H9 (cell line): ENCODE measurements around the gene TTC19. TPM values are rescaled to one million over a fixed set of nuclear protein-coding genes. Genes with fewer than 3 reads are reported as not detected.

Source experiments
- DNase-seq: peaks from one replicate; pipeline ENCODE4 v3.0.0-alpha.2; 2017
- H2AFZ ChIP-seq: one replicate; pipeline ENCODE4 v1.6.1; 2013; ENCODE audit warnings: mild to moderate bottlenecking, low read length, control low read depth, moderate library complexity
- H2AK5ac ChIP-seq: 2 replicates; pipeline ENCODE4 v1.6.1; 2013; ENCODE audit warnings: low read length, control low read depth, mixed read lengths; ENCODE audit not compliant: insufficient read length
- H2BK120ac ChIP-seq: one replicate; pipeline ENCODE4 v1.6.1; 2013; ENCODE audit warnings: low read depth, mild to moderate bottlenecking, low read length, control low read depth, inconsistent platforms; ENCODE audit not compliant: poor library complexity, severe bottlenecking
- H2BK12ac ChIP-seq: 2 replicates; pipeline ENCODE4 v1.6.1; 2013; ENCODE audit warnings: low read length, control low read depth, mixed read lengths, low read depth; ENCODE audit not compliant: insufficient read length
- H2BK15ac ChIP-seq: 2 replicates; pipeline ENCODE4 v1.6.1; 2013; ENCODE audit warnings: low read depth, low read length, control low read depth
- H2BK20ac ChIP-seq: one replicate; pipeline ENCODE4 v1.6.1; 2013; ENCODE audit warnings: low read depth, mild to moderate bottlenecking, low read length, control low read depth, inconsistent platforms; ENCODE audit not compliant: poor library complexity, severe bottlenecking
- H2BK5ac ChIP-seq: 2 replicates; pipeline ENCODE4 v1.6.1; 2013; ENCODE audit warnings: low read length, control low read depth, mixed read lengths; ENCODE audit not compliant: insufficient read length
- H3K14ac ChIP-seq: 2 replicates; pipeline ENCODE4 v1.6.1; 2013; ENCODE audit warnings: low read length, control low read depth; ENCODE audit not compliant: insufficient read depth
- H3K18ac ChIP-seq: 2 replicates; pipeline ENCODE4 v1.6.1; 2013; ENCODE audit warnings: low read depth, mild to moderate bottlenecking, mixed read lengths, low read length, control low read depth; ENCODE audit not compliant: insufficient read length
- H3K23ac ChIP-seq: 2 replicates; pipeline ENCODE4 v1.6.1; 2013; ENCODE audit warnings: low read length, control low read depth, mixed read lengths, low read depth; ENCODE audit not compliant: insufficient read length
- H3K23me2 ChIP-seq: 2 replicates; pipeline ENCODE4 v1.6.1; 2013; ENCODE audit warnings: low read depth, mild to moderate bottlenecking, mixed read lengths, low read length, control low read depth; ENCODE audit not compliant: insufficient read length, poor library complexity, severe bottlenecking
- H3K27ac ChIP-seq: 2 replicates; pipeline ENCODE4 v1.5.1; 2013; ENCODE audit warnings: low read length, control low read depth, mixed read lengths, low read depth; ENCODE audit not compliant: insufficient read length
- H3K27me3 ChIP-seq: 2 replicates; pipeline ENCODE4 v1.6.1; 2013; ENCODE audit warnings: low read length, control low read depth, inconsistent platforms; ENCODE audit not compliant: insufficient read depth
- H3K4ac ChIP-seq: 2 replicates; pipeline ENCODE4 v1.6.1; 2013; ENCODE audit warnings: low read depth, mild to moderate bottlenecking, control low read depth, inconsistent platforms, low read length, moderate library complexity
- H3K4me1 ChIP-seq: 2 replicates; pipeline ENCODE4 v1.6.1; 2013; ENCODE audit warnings: low read length, control low read depth, inconsistent platforms; ENCODE audit not compliant: insufficient read depth
- H3K4me2 ChIP-seq: 2 replicates; pipeline ENCODE4 v1.6.1; 2013; ENCODE audit warnings: low read length, control low read depth, mixed read lengths; ENCODE audit not compliant: insufficient read length, insufficient read depth
- H3K56ac ChIP-seq: 2 replicates; pipeline ENCODE4 v1.6.1; 2013; ENCODE audit warnings: low read depth, mild to moderate bottlenecking, mixed read lengths, low read length, control low read depth; ENCODE audit not compliant: insufficient read length
- H3K79me1 ChIP-seq: 2 replicates; pipeline ENCODE4 v1.6.1; 2013; ENCODE audit warnings: low read depth, mild to moderate bottlenecking, moderate library complexity, low read length, control low read depth, inconsistent platforms; ENCODE audit not compliant: insufficient read depth, poor library complexity, severe bottlenecking
- H3K79me2 ChIP-seq: 2 replicates; pipeline ENCODE4 v1.6.1; 2013; ENCODE audit warnings: low read length, control low read depth, inconsistent platforms; ENCODE audit not compliant: insufficient read depth
- H3K9ac ChIP-seq: 2 replicates; pipeline ENCODE4 v1.6.1; 2013; ENCODE audit warnings: low read length, control low read depth, mixed read lengths; ENCODE audit not compliant: insufficient read length; ENCODE audit errors: extremely low read depth
- H3K9me3 ChIP-seq: one replicate; pipeline ENCODE4 v1.6.1; 2013; ENCODE audit warnings: low read depth, low read length, inconsistent platforms; ENCODE audit not compliant: control insufficient read depth
- H3T11ph ChIP-seq: one replicate; pipeline ENCODE4 v1.6.1; 2013; ENCODE audit warnings: mild to moderate bottlenecking, low read length, control low read depth, inconsistent platforms
- H4K20me1 ChIP-seq: one replicate; pipeline ENCODE4 v1.6.1; 2013; ENCODE audit not compliant: control insufficient read depth, insufficient read length, insufficient read depth
- H4K5ac ChIP-seq: 2 replicates; pipeline ENCODE4 v1.6.1; 2013; ENCODE audit warnings: low read depth, mild to moderate bottlenecking, mixed read lengths, low read length, control low read depth; ENCODE audit not compliant: insufficient read length
- H4K8ac ChIP-seq: replicated peaks from 2 replicates; pipeline ENCODE4 v1.6.1; 2013; ENCODE audit warnings: low read length, control low read depth, mixed read lengths, low read depth; ENCODE audit not compliant: insufficient read length
- H4K91ac ChIP-seq: 2 replicates; pipeline ENCODE4 v1.6.1; 2013; ENCODE audit warnings: low read depth, mild to moderate bottlenecking, moderate library complexity, mixed read lengths, low read length, control low read depth; ENCODE audit not compliant: insufficient read length
- H3K27ac Mint-ChIP-seq, 3 experiments: 2 replicates in 2 of 3; 3 replicates in 1 of 3; pipeline ENCODE4 v1.8.0; 2020 to 2021; ENCODE audit warnings: mixed read lengths in 3 of 3, mild to moderate bottlenecking in 1 of 3, moderate library complexity in 1 of 3
- H3K27me3 Mint-ChIP-seq: 2 replicates; pipeline ENCODE4 v1.8.0; 2021; ENCODE audit warnings: low read depth, mild to moderate bottlenecking, moderate library complexity, mixed read lengths
- H3K36me3 Mint-ChIP-seq, 3 experiments: 2 replicates in 2 of 3; 3 replicates in 1 of 3; pipeline ENCODE4 v1.8.0; 2020 to 2021; ENCODE audit warnings: low read depth in 3 of 3, mixed read lengths in 3 of 3; ENCODE audit not compliant: insufficient read depth in 1 of 3
- H3K4me1 Mint-ChIP-seq, 2 experiments: 2 replicates each; pipeline ENCODE4 v1.8.0; 2020; ENCODE audit warnings: mixed read lengths in 2 of 2
- H3K4me3 Mint-ChIP-seq, 2 experiments: 2 replicates in 1 of 2; 3 replicates in 1 of 2; pipeline ENCODE4 v1.8.0; 2020 to 2021; ENCODE audit warnings: mild to moderate bottlenecking in 2 of 2, mixed read lengths in 2 of 2, moderate library complexity in 1 of 2
- H3K9me3 Mint-ChIP-seq, 2 experiments: 2 replicates in 1 of 2; 3 replicates in 1 of 2; pipeline ENCODE4 v1.8.0; 2020; ENCODE audit warnings: mild to moderate bottlenecking in 2 of 2, mixed read lengths in 2 of 2, moderate library complexity in 1 of 2
- CTCF ChIP-seq: fragments of 200-600 bp; sonication (generic); conservative IDR thresholded peaks from 3 replicates; pipeline ENCODE4 v1.8.0; 2021; ENCODE audit warnings: antibody characterized with exemption, mild to moderate bottlenecking
- WGBS: extraction: QIAGEN DNeasy Blood & Tissue Kit; methylation state at CpG from one replicate; pipeline ENCODE4 v1.1.7; 2013; ENCODE audit warnings: missing lambda C conversion rate, low lambda C conversion rate, mixed read lengths; ENCODE audit not compliant: insufficient read length; ENCODE audit errors: extremely low coverage; 5-methylcytosine and 5-hydroxymethylcytosine counted together
- total RNA-seq: library from RNA; stranded (reverse); gene quantifications from 2 replicates; pipeline ENCODE4 v1.2.1, GENCODE V29; 2021

Gene TTC19
- total RNA-seq, 1 experiment from 2014 or later: 64.3 TPM

- Histone ChIP-seq H2BK12ac (no peak overlapping the region), H3K9me3 (no peaks in the 10 kb centered on the region)
- WGBS: no CpG with 5 or more reads among the region's 1 CpG
Observed at GRCh38 chr17:16019347-16019746, 19.7 kb downstream of the TTC19 start.

More at GRCh38 chr17:16019347-16019746, 19.7 kb downstream of the TTC19 start:
- Histone ChIP-seq H3K9ac (no peak overlapping the region), H2AFZ (no peak overlapping the region), H4K91ac (no peak overlapping the region), H3K4me2 (no peak overlapping the region), H3K27me3 (no peaks in the 10 kb centered on the region), H3K56ac (no peak overlapping the region), H3T11ph (no peak overlapping the region), H2BK120ac (no peak overlapping the region), H3K23me2 (no peaks in the 10 kb centered on the region), H4K20me1 (no peaks in the 10 kb centered on the region), H2BK5ac (no peak overlapping the region), H3K79me1 (no peaks in the 10 kb centered on the region), H2BK20ac (no peak overlapping the region), H3K79me2 (no peaks in the 10 kb centered on the region), H2AK5ac (no peak overlapping the region), H3K4ac (no peak overlapping the region), H3K23ac (no peak overlapping the region), H3K18ac (no peak overlapping the region), H4K5ac (no peak overlapping the region), H4K8ac (no peak overlapping the region), H3K4me1 (no peaks in the 10 kb centered on the region), H3K14ac (no peak overlapping the region), H2BK15ac (no peak overlapping the region), H3K27ac (no peak overlapping the region)
- H3K9me3 Mint-ChIP-seq: no peaks in the 10 kb centered on the region; a peak in 2 of 5 replicates
- no peak overlapping the region for H3K27ac Mint-ChIP-seq
- no peaks in the 10 kb centered on the region for H3K4me1 Mint-ChIP-seq
- TF ChIP-seq CTCF: no peak
- DNase-seq: no peak
- no peaks in the 10 kb centered on the region for H3K27me3 Mint-ChIP-seq
- H3K36me3 Mint-ChIP-seq: peaks cover 38 to 81% (median 51%) of the 10 kb centered on the region in 3 experiments; a peak in 6 of 7 replicates
- no peak overlapping the region for H3K4me3 Mint-ChIP-seq
